Mucosa of descending colon (tissue), 3 donors: ENCODE data around the gene RRP8. TPM values are rescaled to one million over a fixed set of nuclear protein-coding genes. Genes with fewer than 3 reads are reported as not detected.
A peak's percentile ranks its signal among the peaks of the same experiment; 100 is the strongest.

Experiments used
- ATAC-seq: fragments of 200-7000 bp; cut with Tn5 transposase; one replicate; pipeline ENCODE4 v1.9.1; 2020; ENCODE audit warnings: mild to moderate bottlenecking, moderate library complexity
- DNase-seq, 3 donors: peaks; one replicate each; pipeline ENCODE4 v3.0.0-alpha.2; 2020
- H3K36me3 ChIP-seq: fragments of 200-600 bp; one replicate; pipeline ENCODE4 v1.8.0; 2021; ENCODE audit warnings: low read depth, mild to moderate bottlenecking
- H3K4me1 ChIP-seq: fragments of 200-600 bp; one replicate; pipeline ENCODE4 v1.8.0; 2021; ENCODE audit warnings: low read depth, mild to moderate bottlenecking
- H3K4me3 ChIP-seq: fragments of 200-600 bp; one replicate; pipeline ENCODE4 v1.8.0; 2021; ENCODE audit warnings: mild to moderate bottlenecking
- H3K9me3 ChIP-seq: fragments of 200-600 bp; one replicate; pipeline ENCODE4 v1.8.0; 2021; ENCODE audit warnings: mild to moderate bottlenecking
- CTCF ChIP-seq: fragments of 200-600 bp; IDR thresholded peaks from one replicate; pipeline ENCODE4 v1.8.0; 2022; ENCODE audit warnings: antibody characterized with exemption, mild to moderate bottlenecking
- intact Hi-C, 2 donors: fragments of 100-400 bp; cut with DNase I in 1 of 2; cut with micrococcal nuclease in 1 of 2; formaldehyde crosslinking; loops; one replicate each; pipeline versions ENCODE4 v1.11.0 to v1.11.1; 2022; cut with DNase I, micrococcal nuclease
- total RNA-seq, 3 donors: library from RNA; stranded (reverse); fragmentation: NEBNext Ultra II Directional in 2 of 3; extraction: Animal tissue kit (Norgen Biotek cat#: 25700) in 2 of 3; gene quantifications; one replicate each; pipeline versions ENCODE4 v1.2.1 to v1.2.4, GENCODE V29; 2021 to 2023
- donor health status: DM: no; HTN: no; CAD: no; lungs with moderate emphysema.
- donor health status: DM: no; HTN: no; CAD: no.
- donor health status: DM: no; HTN: yes; CAD: no.

Gene RRP8
- total RNA-seq, 3 donors from 2014 or later: 20.5 to 33.7 (median 20.7) TPM

- H3K4me1 ChIP-seq: peaks cover 15% of the 10 kb centered on the region
- ATAC-seq (no peak), DNase-seq (no peak)
- no peak for TF ChIP-seq CTCF
- no peak overlapping the region for H3K4me3 ChIP-seq
- no peaks in the 10 kb centered on the region for H3K9me3 ChIP-seq
- H3K36me3 ChIP-seq: no peaks in the 10 kb centered on the region
- intact Hi-C loops: no loop called here
Measured at GRCh38 chr11:6648501-6648900, 45.1 kb upstream of the RRP8 start.

- TF ChIP-seq CTCF: no peak
- ATAC-seq (no peak), DNase-seq (no peak)
- Histone ChIP-seq H3K4me1 (peaks cover 15% of the 10 kb centered on the region), H3K9me3 (no peaks in the 10 kb centered on the region), H3K36me3 (no peaks in the 10 kb centered on the region), H3K4me3 (no peak overlapping the region)
- intact Hi-C loops: no loop called here
Measured at GRCh38 chr11:6647836-6648235, 44.4 kb upstream of the RRP8 start.

- ATAC-seq: peak; percentile 58
- H3K4me1 ChIP-seq: peaks cover 15% of the 10 kb centered on the region
- H3K9me3 ChIP-seq: no peaks in the 10 kb centered on the region
- TF ChIP-seq CTCF: no peak
- no peak overlapping the region for H3K4me3 ChIP-seq
- intact Hi-C loops: no loop called here
- DNase-seq: peak; percentile 38 to 72 (median 45)
- no peaks in the 10 kb centered on the region for H3K36me3 ChIP-seq
Measured at GRCh38 chr11:6646918-6647679, 43.7 kb upstream of the RRP8 start.

GRCh38 chr11:6646576-6646917, 43.1 kb upstream of the RRP8 start:
- TF ChIP-seq CTCF: no peak
- Histone ChIP-seq H3K4me3 (no peak overlapping the region), H3K4me1 (peaks cover 15% of the 10 kb centered on the region), H3K36me3 (no peaks in the 10 kb centered on the region), H3K9me3 (no peaks in the 10 kb centered on the region)
- peak; percentile 28 for ATAC-seq
- DNase-seq: peak in 2 of 3 donors; percentile 34
- intact Hi-C loops: no loop called here

- ATAC-seq: peak; percentile 27
- intact Hi-C loops: no loop called here
- peak in 2 of 3 donors; percentile 54 to 75 for DNase-seq
Measured at GRCh38 chr11:6646071-6646470, 42.7 kb upstream of the RRP8 start.

More at GRCh38 chr11:6646071-6646470, 42.7 kb upstream of the RRP8 start:
- Histone ChIP-seq H3K9me3 (no peaks in the 10 kb centered on the region), H3K4me3 (no peak overlapping the region), H3K36me3 (no peaks in the 10 kb centered on the region), H3K4me1 (peaks cover 15% of the 10 kb centered on the region)
- TF ChIP-seq CTCF: no peak
